NCI-H748 (cell line): ENCODE results near the gene PIGU.
"Not testable (repeated sequence)": the region's sequence is repeated elsewhere in the genome, so short reads cannot be mapped to it uniquely, and the experiment has no call there.

Experiments
- DNase-seq: peaks from one replicate; lab custom pipeline; 2025; ENCODE audit not compliant: unreplicated experiment; lab: John Stamatoyannopoulos, UW

PIGU gene

DNA sequence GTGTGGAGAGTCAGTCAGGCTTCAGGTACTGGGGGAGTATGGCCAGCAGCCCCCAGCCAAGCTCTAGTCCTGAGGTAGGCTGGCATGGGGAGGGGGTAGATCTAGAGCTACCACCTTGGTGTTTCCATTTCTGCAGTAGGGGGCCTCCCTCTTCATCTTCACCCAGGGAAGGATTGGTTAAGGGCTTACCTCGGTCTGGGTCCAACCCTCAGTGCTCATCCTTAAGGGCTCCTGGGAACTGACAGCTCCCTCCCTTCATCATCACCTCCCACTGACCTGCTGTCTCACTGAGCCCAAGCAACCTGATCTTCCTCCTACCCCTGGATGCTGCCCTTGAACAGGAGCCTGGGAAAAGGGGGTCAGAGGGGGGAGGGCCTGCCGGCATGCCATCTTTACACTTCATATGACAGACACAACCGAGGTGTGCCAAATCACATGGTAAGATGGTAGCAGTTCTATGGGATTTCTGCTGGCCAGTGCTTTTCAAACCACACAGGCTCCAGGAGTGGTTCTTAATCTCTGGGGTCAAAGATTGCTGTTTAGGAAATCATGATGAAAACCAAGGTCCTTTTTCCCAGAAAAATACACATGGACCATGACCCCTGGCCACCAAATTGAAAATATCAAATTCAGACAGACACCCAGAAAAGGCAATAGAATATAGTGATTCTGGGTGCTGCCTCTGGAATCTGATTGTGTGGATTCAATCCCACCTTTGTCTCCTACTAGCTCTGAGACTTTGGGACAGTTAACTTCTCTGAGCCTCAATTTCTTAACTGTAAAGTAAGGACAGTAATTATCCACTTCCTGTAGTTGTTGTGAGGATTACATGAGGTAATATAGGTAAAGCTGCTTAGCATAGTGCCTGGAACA is 30.3 kb upstream of the PIGU start:
- DNase-seq, result no peak

DNA sequence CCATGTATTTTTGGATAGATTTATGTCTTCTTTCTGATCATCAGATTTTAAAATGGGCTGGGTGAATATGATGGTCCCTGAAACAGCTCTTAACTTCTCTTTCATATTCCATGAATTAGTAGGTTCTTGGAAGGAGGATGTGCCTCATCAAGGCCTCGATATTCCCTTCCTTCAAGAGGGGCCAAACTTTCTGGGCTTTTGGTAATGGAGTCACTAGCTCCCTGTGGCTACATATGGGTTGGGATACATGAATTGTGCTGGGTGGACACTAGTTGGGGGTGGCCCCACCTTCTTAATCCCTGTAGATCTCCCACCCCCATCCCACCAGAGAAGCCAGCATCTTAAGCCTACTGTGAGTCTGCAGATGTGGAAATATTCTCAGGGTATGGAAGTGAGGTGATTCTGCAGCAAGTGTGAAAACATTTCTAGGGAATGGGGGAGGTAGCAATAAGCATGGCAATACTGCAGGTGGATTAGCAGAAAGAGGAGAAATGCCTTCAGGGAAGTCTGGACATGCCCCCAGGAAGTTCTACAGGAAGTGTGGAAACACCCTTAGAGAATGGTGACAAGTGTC is 29.5 kb upstream of the PIGU start:
- no peak for DNase-seq

DNA sequence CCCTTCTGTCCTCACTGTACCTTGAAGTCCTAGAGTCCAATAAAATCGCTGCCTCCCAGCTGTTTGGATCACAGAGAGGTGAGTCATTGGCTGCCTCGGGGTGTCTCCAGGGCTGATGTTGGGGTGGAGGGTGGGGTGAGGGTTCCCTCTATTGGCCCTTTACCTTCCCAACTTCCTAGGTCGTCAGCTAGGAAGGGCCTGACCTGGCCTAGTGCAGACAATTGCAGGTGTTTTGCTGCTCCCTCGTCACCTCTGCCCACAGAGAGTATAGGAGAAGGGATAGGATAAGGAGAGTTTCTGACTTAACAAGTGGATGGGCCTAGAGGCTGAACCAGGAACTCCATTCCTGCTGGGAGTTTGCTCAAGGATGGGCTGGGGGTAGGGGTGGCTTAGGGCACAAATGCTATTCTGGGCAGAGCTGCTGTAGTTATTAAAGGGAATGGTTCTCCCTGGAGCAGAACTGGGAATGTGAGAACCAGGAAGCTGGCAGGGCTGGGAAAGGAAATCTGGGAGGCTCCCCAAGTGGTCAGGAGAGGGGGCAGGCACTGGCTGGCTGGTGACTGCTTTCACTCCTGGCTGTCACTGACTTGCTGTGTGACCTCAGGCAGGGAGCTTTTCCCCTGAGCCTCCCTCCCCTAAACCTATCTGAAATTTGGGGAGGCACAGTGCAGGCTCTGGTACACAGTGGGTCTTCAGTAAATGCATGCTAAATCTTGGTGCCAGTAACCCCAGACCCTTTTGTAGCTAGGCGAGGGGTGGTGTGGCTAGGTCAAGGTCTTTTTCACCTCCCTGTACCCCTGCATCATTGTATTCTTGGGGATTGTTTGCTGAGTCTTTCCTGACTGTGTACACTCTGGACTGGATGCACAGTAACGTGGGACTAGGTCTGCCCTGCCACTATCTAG is 28.8 kb upstream of the PIGU start:
- peak; percentile 16 for DNase-seq

DNA sequence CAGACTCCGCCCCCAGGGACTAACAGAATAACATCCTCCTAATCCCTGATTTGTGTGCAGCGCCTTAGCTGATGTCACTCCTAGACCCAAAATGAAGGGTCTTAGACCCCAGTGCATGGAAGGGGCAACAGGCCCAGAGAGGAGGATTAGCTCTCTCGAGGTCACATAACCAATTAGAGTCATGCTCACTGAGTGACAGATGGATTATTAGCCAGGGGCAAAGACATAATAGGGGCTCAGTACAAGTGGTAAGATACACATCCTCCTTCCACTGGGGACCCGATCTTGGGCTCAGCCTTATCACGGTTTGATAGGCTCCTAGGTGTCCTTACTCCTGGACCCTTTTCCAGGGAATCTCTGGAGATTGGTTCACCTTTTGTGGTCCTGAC is 28.1 kb upstream of the PIGU start:
- peak; percentile 48 for DNase-seq

DNA sequence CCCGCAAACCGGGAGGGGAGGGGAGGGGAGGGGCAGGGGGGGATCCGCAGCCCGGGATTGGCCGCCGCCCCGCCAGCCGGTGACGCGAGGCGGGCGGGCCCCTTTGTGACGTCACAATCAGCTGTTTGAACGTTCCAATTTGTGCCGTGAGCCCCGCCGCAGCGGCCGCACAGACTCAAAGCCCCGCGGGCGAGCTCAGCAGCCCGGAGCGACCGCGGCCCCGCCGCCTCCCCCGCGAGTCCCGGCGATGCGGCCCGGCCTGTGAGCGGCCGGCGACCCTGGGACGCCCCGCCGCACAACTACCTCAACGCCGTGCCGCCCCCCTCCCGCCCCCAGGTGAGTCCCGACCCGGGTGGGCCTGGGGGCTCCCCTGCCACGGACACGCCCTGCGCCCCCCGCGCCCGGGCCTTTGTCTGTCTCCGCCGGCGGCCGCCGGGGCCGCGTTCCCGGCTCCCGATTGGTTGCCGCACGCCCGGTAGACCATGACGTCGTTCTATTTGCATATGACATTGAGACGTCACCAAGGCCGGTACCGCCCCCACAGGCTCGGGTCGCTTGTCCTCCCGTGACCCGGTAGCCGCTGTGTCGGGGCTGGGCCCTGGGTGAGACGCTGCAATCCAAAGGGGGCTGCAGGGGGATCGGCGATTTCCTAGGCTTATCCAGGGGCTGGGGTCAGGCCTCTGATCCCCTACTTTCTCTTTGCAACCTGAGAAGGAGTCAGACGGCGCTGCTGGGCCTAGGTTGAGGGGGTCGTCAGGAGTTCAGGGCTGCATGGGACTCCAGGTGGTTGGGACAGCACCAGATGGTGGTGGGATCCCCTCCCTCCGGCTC is 27.5 kb upstream of the PIGU start, which contains the start of gene TP53INP2:
TSS of gene TP53INP2 (plus strand) at position 168 of the 831 bp plus-strand sequence. CDS start 4,396 bp downstream, outside the sequence.
- peak; percentile 92 for DNase-seq

DNA sequence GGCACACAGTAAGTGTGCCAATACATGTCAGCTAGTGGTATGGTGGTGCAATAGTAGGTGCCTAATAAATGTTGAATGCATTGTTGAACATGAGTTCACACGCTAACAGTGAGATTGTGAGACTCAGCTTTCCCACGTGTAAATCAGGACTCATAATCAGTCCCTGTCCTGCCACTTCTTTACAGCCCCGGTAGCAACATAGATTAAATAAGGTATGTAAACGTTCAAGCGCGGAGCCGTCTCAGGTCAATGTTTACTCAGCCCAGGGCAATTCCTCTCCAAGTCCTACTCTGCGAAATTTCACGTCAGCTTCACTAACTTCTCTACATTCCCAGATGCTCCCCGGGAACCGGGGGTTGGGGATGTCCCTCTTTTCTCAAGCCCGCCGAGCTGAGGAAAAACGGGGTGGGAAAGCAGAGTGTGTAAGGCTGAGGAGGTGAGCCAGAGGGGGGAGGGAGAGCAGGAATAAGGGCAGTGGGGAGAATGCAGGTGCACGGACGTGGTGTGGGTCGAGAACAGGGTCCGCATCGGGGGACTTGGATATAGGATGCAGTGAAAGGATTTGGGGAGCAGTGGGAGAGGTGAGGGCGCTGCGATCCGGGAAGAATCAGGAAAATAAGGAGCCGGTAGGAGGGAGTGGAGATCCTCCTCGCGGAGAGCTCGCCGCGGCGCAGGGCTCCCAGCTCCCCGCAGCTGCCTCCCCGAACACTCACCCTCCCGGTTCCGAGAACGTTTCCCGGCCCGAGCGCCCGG is 26.7 kb upstream of the PIGU start:
- peak; percentile 52 for DNase-seq

DNA sequence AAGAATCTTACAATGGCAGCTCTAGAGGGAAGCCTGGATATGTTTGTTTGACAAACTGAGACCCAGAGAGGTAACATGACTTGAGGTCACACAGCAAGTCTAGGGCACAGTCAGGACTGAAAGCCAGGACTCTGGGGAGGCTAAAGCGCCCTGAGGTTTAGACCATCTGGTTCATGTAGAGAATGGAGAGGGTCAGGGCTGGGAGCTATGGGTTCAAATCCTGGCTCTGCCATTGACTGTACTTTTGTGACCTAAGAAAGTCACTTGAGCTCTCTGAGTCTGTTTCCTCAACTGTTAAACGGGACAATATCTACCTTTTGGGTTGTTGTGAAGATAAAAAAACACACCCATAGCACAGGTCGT is 26.1 kb upstream of the PIGU start:
- no peak for DNase-seq

DNA sequence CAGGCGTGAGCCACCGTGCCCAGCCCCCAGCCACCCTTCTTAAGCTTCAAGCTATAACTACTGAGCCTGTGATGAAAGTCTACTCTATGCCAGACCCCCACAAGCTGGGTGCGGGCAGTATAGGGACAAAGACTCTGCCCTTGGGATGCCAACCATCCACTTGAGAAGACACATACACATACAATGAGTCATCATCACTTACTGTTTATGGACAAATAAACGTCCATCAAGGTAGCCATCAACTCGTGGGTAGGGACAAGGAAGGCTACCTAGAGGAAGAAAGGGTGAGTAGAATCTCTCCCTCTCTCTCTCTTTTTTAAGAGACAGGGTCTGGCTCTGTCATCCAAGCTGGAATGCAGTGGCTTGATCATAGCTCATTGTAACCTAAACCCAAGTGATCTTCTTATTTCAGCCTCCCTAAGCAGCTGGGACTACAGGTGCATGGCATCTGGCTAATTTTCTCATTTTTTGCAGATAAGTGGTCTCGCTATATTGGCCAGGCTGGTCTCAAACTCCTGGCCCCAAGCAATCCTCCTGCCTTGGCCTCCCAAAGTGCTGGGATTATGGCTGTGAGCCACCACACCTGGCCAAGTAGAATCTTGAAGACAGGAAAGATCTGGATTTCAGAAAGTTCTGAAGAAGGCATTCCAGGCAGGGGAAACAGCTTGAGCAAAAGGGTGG is 24.7 kb upstream of the PIGU start:
- DNase-seq, result no peak

DNA sequence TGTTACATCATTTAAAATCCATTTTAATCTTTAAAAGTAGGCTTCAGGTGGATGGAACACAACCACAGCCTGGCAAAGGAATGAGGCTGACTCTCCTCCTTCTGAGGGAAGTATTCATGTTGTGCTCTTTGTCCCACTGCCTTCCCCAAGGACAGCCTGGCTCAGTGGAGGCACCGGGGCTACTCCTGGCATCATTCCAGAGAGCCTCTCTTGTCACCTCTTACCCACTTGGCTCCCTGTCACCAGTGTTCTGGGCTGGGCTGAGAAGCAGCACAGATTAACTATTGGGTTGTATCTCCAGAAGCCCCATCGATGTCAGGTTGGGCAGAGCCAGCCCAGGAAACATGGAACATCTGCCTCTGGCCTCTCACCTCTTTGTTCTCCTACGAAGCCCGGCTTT is 16.5 kb upstream of the PIGU start:
- DNase-seq, result no peak

DNA sequence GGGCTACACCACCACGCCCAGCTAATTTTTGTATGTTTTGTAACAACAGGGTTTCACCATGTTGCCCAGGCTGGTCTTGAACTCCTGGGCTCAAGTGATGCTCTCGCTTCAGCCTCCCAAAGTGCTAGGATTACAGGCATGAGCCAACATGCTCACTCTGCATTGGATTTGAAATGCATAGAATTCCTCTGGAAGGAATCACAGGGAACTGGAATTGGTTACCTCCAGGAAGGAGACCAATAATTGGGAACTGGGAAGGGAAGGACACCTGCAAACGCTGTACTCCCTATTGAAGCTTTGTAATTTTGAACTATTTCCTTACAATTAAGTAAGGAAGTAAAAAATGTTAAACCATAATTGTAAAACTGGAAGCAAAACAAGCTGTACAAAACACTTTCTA is 14.9 kb upstream of the PIGU start:
- no peak for DNase-seq

DNA sequence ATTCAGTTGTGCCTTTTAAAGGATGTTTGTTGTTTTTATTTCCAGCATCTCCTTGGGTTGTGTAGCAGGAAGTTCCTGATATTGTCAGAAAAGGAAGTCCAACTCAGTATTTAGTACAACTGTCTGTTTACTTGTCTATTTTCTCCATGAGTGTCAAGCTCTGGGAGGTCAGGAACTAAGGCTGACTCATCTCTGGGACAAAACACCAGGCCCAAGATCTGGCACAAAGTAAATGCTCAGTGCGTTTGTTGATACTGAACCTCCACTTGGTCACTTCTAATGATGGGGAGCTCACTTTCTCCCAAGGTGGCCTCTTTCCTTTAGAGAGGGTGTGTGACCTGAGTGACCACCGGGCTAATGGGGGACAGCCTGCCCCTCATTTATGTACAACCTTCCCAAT is 12.6 kb upstream of the PIGU start:
- no peak for DNase-seq

DNA sequence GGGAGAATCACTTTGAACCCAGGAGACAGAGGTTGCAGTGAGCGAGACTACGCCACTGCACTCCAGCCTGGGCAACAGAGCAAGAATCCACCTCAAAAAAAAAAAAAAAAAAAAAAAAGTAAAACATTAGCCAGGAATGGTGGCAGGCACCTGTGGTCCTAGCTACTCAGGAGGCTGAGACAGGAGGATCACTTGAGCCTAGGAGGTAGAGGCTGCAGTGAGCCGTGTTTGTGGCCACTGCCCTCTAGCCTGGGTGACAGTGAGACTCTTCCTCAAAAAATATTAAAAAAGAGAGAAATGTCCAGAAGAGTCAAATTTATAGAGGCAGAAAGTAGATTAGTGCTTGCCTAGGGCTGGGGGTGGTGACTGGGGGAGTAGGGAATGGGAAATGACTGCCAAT is 6.8 kb upstream of the PIGU start:
- no peak for DNase-seq

DNA sequence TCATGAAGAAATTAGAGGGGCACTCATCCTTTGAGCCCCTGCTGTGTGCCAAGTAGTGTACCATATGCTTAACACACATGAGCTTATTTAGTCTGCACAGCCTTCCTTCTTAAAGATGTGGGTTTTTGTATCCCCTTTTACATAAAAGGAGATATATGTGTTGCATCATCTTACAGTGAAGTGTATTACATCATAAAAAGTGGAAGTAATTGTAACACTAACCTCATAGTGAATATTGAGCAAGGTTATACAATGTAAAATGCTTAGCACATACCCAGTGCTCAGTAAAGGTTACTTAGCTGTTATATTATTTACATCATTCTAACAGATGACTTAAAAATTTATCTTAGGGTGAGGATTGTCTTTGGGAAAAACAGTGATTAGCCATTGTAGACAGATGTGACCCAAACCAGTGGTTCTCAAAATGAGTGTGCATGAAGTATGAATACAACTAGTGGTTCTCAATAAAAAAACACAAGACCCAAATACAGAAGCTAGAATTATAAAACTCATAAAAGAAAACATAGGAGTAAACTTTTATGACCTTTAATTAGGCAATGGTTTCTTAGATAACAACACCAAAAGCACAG is 3.8 kb upstream of the PIGU start:
- DNase-seq, result no peak

DNA sequence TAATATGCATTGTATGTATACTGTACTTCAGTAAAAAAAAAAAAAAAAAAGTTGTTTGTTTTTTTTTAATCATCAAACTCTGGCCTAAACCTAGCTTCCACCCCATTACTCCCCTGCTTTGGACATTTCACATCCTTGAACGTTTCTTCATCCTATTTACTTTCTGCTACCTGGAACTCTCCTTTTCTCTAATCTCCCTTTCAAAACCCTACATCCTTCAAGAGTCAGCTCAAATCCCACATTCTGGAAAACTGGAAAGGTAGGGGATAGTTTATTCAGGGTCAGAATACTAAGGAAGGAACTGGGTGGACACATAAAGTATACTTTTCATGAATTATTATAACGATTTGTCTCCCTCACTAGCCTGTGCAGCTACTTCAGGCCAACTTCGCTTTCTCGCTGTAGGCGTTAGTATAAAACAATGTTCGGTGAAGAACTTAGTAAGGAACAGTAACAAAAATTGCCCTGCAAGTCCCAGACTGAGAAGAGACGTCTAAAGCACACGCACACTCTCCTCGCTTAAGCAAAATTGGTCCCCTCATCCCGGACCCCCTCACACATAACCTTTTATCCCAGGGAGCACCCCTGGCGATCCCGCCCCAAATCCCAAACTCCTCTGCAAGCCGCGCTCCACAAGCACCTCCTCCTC is 775 bp downstream of the PIGU start:
- DNase-seq, result no peak

DNA sequence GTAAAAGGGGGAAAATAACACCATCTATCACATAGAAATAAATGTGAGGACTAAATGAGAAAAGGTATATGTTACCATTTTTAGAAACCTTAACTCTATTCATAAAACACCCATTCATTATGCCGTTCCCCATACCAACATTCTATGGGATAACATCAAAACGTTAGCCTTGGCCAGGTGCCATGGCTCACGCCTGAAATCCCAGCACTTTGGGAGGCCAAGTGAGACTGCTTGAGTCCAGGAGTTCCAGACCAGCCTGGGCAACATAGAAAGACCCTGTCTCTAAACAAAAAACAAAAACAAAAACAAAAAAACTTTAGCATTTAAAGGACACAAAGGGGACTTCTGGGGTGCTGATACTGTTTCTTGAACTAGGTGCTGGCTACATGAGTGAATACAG is 1.3 kb downstream of the PIGU start:
- DNase-seq, result peak; percentile 5

DNA sequence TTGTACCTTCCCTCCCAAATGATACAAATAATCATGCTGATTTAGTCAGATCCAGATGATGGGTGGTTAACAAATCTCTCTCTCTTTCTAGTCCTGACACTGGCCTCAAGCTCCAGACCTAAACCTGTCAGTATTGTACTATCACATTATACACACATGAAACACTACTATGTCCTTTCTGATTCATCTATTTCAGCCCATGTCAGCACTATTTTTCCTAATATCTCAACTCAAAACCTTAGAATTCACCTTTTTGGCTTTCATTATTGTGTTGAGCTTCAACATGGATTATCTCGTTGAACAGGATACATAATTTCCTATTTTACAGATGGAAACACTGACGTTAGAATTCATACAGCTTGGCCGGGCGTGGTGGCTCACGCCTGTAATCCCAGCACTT is 3.5 kb downstream of the PIGU start:
- no peak for DNase-seq

DNA sequence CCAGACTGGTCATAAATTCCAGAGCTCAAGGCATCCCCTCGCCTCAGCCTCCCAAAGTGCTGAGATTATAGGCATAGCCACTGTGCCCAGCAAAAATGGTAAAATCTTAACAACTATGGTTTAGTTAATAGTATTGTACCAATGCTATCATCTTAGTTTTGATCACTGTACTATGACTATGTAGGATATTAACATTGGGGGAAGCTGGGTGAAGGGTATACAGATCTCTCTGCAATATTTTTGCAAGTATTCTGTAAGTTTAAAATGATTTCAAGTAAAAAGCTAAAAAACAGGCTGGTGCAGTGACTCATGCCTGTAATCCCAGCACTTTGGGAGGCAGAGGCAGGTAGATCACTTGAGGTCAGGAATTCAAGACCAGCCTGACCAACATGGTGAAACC is 7.8 kb downstream of the PIGU start:
- no peak for DNase-seq

DNA sequence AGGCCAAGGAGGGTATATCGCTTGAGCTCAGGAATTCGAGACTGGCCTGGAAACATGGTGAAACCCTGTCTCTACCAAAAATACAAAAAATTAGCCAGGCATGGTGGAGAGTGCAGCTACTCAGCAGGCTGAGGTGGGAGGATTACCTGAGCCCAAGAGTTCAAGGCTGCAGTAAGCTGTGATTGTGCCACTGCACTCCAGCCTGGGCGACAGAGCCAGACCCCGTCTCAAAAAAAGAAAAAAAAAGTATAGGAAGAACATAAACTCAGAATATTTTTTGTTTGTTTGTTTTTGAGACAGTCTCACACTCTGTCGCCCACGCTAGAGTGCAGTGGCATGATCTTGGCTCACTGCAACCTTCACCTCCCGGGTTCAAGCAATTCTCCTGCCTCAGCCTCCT is 12.1 kb downstream of the PIGU start:
- not testable (repeated sequence) for DNase-seq
